NT2/D1 (cell line): ENCODE results near the gene LTA.
A peak's percentile ranks its signal among the peaks of the same experiment; 100 is the strongest.

Source experiments
- DNase-seq: peaks from one replicate; pipeline ENCODE4 v3.0.0-alpha.2; 2011; ENCODE audit warnings: low read depth, low spot score
- H3K27me3 ChIP-seq: 2 replicates; pipeline ENCODE4 v1.6.0; 2011; ENCODE audit warnings: mild to moderate bottlenecking; ENCODE audit not compliant: insufficient read length, insufficient read depth
- H3K36me3 ChIP-seq: 2 replicates; pipeline ENCODE4 v1.6.1; 2011; ENCODE audit warnings: mild to moderate bottlenecking, low read length, mixed read lengths; ENCODE audit not compliant: insufficient read depth, insufficient read length
- H3K4me1 ChIP-seq: 2 replicates; pipeline ENCODE4 v1.5.1; 2011; ENCODE audit not compliant: insufficient read depth, insufficient read length
- H3K4me3 ChIP-seq: 2 replicates; pipeline ENCODE4 v1.5.1; 2011; ENCODE audit warnings: low read depth; ENCODE audit not compliant: insufficient read length
- H3K9ac ChIP-seq: 2 replicates; pipeline ENCODE4 v1.6.0; 2011; ENCODE audit warnings: low read depth; ENCODE audit not compliant: insufficient read length
- H3K9me3 ChIP-seq: 2 replicates; pipeline ENCODE4 v1.5.1; 2011; ENCODE audit warnings: mild to moderate bottlenecking, low read length; ENCODE audit not compliant: insufficient read depth
- SUZ12 ChIP-seq: IDR thresholded peaks from 2 replicates; pipeline ENCODE4 v1.6.1; 2011; ENCODE audit not compliant: insufficient read length, insufficient read depth; ENCODE audit errors: extremely low read depth
- YY1 ChIP-seq: IDR thresholded peaks from 2 replicates; pipeline ENCODE4 v1.6.1; 2011; ENCODE audit not compliant: insufficient read length, insufficient read depth
- ZNF274 ChIP-seq: IDR thresholded peaks from 2 replicates; pipeline ENCODE4 v1.6.1; 2011; ENCODE audit warnings: mild to moderate bottlenecking, low read depth, low read length

Gene LTA

GRCh38 chr6:31610968-31611367 is 38.9 kb downstream of the LTA start:
- Histone ChIP-seq H3K4me1 (no peaks in the 10 kb centered on the region), H3K9me3 (no peaks in the 10 kb centered on the region), H3K36me3 (no peaks in the 10 kb centered on the region), H3K9ac (no peak overlapping the region), H3K4me3 (no peak overlapping the region), H3K27me3 (no peaks in the 10 kb centered on the region)
- DNase-seq: no peak
- TF ChIP-seq ZNF274 (no peak), YY1 (no peak), SUZ12 (no peak)

- H3K9ac ChIP-seq: no peak overlapping the region
Measured at GRCh38 chr6:31614075-31614619, 42.1 kb downstream of the LTA start.

GRCh38 chr6:31614684-31615578 is 42.8 kb downstream of the LTA start, which contains the start of gene AIF1:
AIF1 (plus strand) TSS chr6:31615234; CDS start chr6:31615330, 96 bp downstream.
- no peak within 1 kb of the TSS for H3K9ac ChIP-seq
- no peak for DNase-seq
- TF ChIP-seq ZNF274: no peak
- TF ChIP-seq YY1: no peak
- no peak for TF ChIP-seq SUZ12
- no peaks in the 10 kb centered on the region for H3K27me3 ChIP-seq
- H3K36me3 ChIP-seq: no peaks in the 10 kb centered on the region
- no peak within 1 kb of the TSS for H3K4me3 ChIP-seq
- H3K4me1 ChIP-seq: no peaks in the 10 kb centered on the region
- H3K9me3 ChIP-seq: no peaks in the 10 kb centered on the region

More at GRCh38 chr6:31614075-31614619, 42.1 kb downstream of the LTA start:
- Histone ChIP-seq H3K4me3 (no peak overlapping the region), H3K27me3 (no peaks in the 10 kb centered on the region), H3K36me3 (no peaks in the 10 kb centered on the region), H3K4me1 (no peaks in the 10 kb centered on the region), H3K9me3 (no peaks in the 10 kb centered on the region)
- TF ChIP-seq SUZ12 (no peak), YY1 (no peak)
- no peak for DNase-seq

- no peak for DNase-seq
- Histone ChIP-seq H3K4me3 (no peak overlapping the region), H3K36me3 (no peaks in the 10 kb centered on the region), H3K9ac (no peak overlapping the region), H3K9me3 (no peaks in the 10 kb centered on the region), H3K4me1 (no peaks in the 10 kb centered on the region), H3K27me3 (no peaks in the 10 kb centered on the region)
- TF ChIP-seq SUZ12 (no peak), YY1 (no peak), ZNF274 (no peak)
Measured at GRCh38 chr6:31615748-31616147, 43.7 kb downstream of the LTA start.

- Histone ChIP-seq H3K4me3 (no peak overlapping the region), H3K36me3 (peaks cover 7% of the 10 kb centered on the region), H3K9ac (no peak overlapping the region), H3K27me3 (no peaks in the 10 kb centered on the region), H3K4me1 (no peaks in the 10 kb centered on the region), H3K9me3 (no peaks in the 10 kb centered on the region)
- no peak for TF ChIP-seq SUZ12
- TF ChIP-seq ZNF274: no peak
- TF ChIP-seq YY1: no peak
- no peak for DNase-seq
Measured at GRCh38 chr6:31617010-31617409, 44.9 kb downstream of the LTA start.

- peak; percentile 94 for DNase-seq
- H3K4me1 ChIP-seq: peaks cover 3% of the 10 kb centered on the region
- no peaks in the 10 kb centered on the region for H3K9me3 ChIP-seq
- H3K36me3 ChIP-seq: peaks cover 36% of the 10 kb centered on the region
- H3K27me3 ChIP-seq: no peaks in the 10 kb centered on the region
- peak overlapping the region; percentile 91 for H3K9ac ChIP-seq
- TF ChIP-seq YY1 (no peak), ZNF274 (no peak), SUZ12 (no peak)
- H3K4me3 ChIP-seq: peak overlapping the region; percentile 56
Measured at GRCh38 chr6:31619805-31620585, 47.9 kb downstream of the LTA start.

GRCh38 chr6:31620586-31621319 is 48.7 kb downstream of the LTA start, which contains the start of gene PRRC2A:
PRRC2A (plus strand) TSS chr6:31620715; CDS start chr6:31622790, 2,075 bp downstream.
- Histone ChIP-seq H3K4me3 (peak within 1 kb of the TSS; percentile 89), H3K27me3 (no peaks in the 10 kb centered on the region), H3K36me3 (peaks cover 44% of the 10 kb centered on the region), H3K9me3 (no peaks in the 10 kb centered on the region), H3K9ac (peak within 1 kb of the TSS; percentile 96), H3K4me1 (peaks cover 6% of the 10 kb centered on the region)
- DNase-seq: peak; percentile 33
- TF ChIP-seq ZNF274 (no peak), SUZ12 (no peak), YY1 (peak; percentile 73)
